ENCODE results near the gene DEPDC5. TPM values are rescaled to one million over a fixed set of nuclear protein-coding genes. Genes with fewer than 3 reads are reported as not detected.

Gene DEPDC5
- total and polyA plus RNA-seq, 2 donors (not counting 1 experiment from before 2014, with no cell fraction given): 35.5 to 124 TPM

- no peaks in the 10 kb centered on the region for H3K4me1 ChIP-seq (ENCODE audit: control insufficient read depth in 2 of 2, insufficient read depth in 2 of 2, low read length in 2 of 2)
- H3K4me3 ChIP-seq (ENCODE audit: control extremely low read depth in 1 of 5, extremely low read depth in 1 of 5, insufficient read depth in 1 of 5, low read depth in 2 of 5, low read length in 4 of 5): no peak overlapping the region
- TF ChIP-seq EZH2 (IDR thresholded peaks at IDR 0.05; ENCODE audit: borderline replicate concordance, insufficient read depth, low read depth, low read length, poor library complexity, severe bottlenecking): no peak
- no peak for TF ChIP-seq CTCF (IDR thresholded peaks at IDR 0.05)
- H3K9ac ChIP-seq (ENCODE audit: low read length): no peak overlapping the region
- peaks cover 7 to 75% of the 10 kb centered on the region in 2 experiments for H3K36me3 ChIP-seq (replicated peaks in 1 of 2; ENCODE audit: control extremely low read depth in 1 of 2, control insufficient read depth in 1 of 2, extremely low read depth in 1 of 2, insufficient read depth in 2 of 2, low read length in 1 of 2)
- no peak overlapping the region for H2AFZ ChIP-seq (ENCODE audit: insufficient read depth, low read depth, low read length, poor library complexity, severe bottlenecking)
- ChIA-PET POLR2A (no interaction called here), CTCF (no interaction called here)
- DNase-seq (no peak), ATAC-seq (ENCODE audit: low read depth) (no peak)
- no peak overlapping the region for H3K4me3 Mint-ChIP-seq
- H3K27me3 Mint-ChIP-seq: no peaks in the 10 kb centered on the region
- H3K27me3 ChIP-seq (replicated peaks in 1 of 4; ENCODE audit: control extremely low read depth in 1 of 4, control insufficient read depth in 3 of 4, insufficient read depth in 4 of 4, low read length in 3 of 4): no peaks in the 10 kb centered on the region
- H3K4me2 ChIP-seq (replicated peaks; ENCODE audit: low read depth, low read length, poor library complexity, severe bottlenecking): no peak overlapping the region
- no peaks in the 10 kb centered on the region for H3K9me3 ChIP-seq (ENCODE audit: control extremely low read depth in 1 of 3, control insufficient read depth in 2 of 3, insufficient read depth in 1 of 3, low read length in 2 of 3)
- no peak overlapping the region for H3K27ac ChIP-seq (ENCODE audit: low read length in 2 of 2)
- 93% methylated on average over 2 of the region's 2 CpGs for WGBS (ENCODE audit: insufficient coverage)
- H3K4me1 Mint-ChIP-seq: no peaks in the 10 kb centered on the region
- H3K9me3 Mint-ChIP-seq (ENCODE audit: insufficient read depth): no peaks in the 10 kb centered on the region
- intact Hi-C loops (cut with micrococcal nuclease): no loop called here
- no peaks in the 10 kb centered on the region for H4K20me1 ChIP-seq (ENCODE audit: control insufficient read depth, insufficient read depth, low read length, poor library complexity, severe bottlenecking)
- H3K27ac Mint-ChIP-seq: no peak overlapping the region
- no peaks in the 10 kb centered on the region for H3K79me2 ChIP-seq (ENCODE audit: control insufficient read depth, insufficient read depth, low read length)
These were observed 145.1 kb downstream of the DEPDC5 start for GRCh38 chr22:31898926-31899325.

GRCh38 chr22:31899669-31900068 is 145.8 kb downstream of the DEPDC5 start:
- Mint-ChIP-seq H3K27me3 (no peaks in the 10 kb centered on the region), H3K4me3 (no peak overlapping the region), H3K4me1 (no peaks in the 10 kb centered on the region), H3K27ac (no peak overlapping the region), H3K9me3 (ENCODE audit: insufficient read depth) (no peaks in the 10 kb centered on the region)
- Histone ChIP-seq H3K79me2 (ENCODE audit: control insufficient read depth, insufficient read depth, low read length) (no peaks in the 10 kb centered on the region), H2AFZ (ENCODE audit: insufficient read depth, low read depth, low read length, poor library complexity, severe bottlenecking) (no peak overlapping the region), H3K36me3 (replicated peaks in 1 of 2; ENCODE audit: control extremely low read depth in 1 of 2, control insufficient read depth in 1 of 2, extremely low read depth in 1 of 2, insufficient read depth in 2 of 2, low read length in 1 of 2) (peaks cover 7 to 75% of the 10 kb centered on the region in 2 experiments), H3K9me3 (ENCODE audit: control extremely low read depth in 1 of 3, control insufficient read depth in 2 of 3, insufficient read depth in 1 of 3, low read length in 2 of 3) (no peaks in the 10 kb centered on the region), H3K4me1 (ENCODE audit: control insufficient read depth in 2 of 2, insufficient read depth in 2 of 2, low read length in 2 of 2) (no peaks in the 10 kb centered on the region), H4K20me1 (ENCODE audit: control insufficient read depth, insufficient read depth, low read length, poor library complexity, severe bottlenecking) (no peaks in the 10 kb centered on the region), H3K27me3 (replicated peaks in 1 of 4; ENCODE audit: control extremely low read depth in 1 of 4, control insufficient read depth in 3 of 4, insufficient read depth in 4 of 4, low read length in 3 of 4) (no peaks in the 10 kb centered on the region), H3K4me3 (ENCODE audit: control extremely low read depth in 1 of 5, extremely low read depth in 1 of 5, insufficient read depth in 1 of 5, low read depth in 2 of 5, low read length in 4 of 5) (no peak overlapping the region), H3K27ac (ENCODE audit: low read length in 2 of 2) (no peak overlapping the region), H3K4me2 (replicated peaks; ENCODE audit: low read depth, low read length, poor library complexity, severe bottlenecking) (no peak overlapping the region), H3K9ac (ENCODE audit: low read length) (no peak overlapping the region)
- TF ChIP-seq EZH2 (IDR thresholded peaks at IDR 0.05; ENCODE audit: borderline replicate concordance, insufficient read depth, low read depth, low read length, poor library complexity, severe bottlenecking) (no peak), CTCF (IDR thresholded peaks at IDR 0.05) (no peak)
- intact Hi-C loops (cut with micrococcal nuclease): no loop called here
- 83% methylated on average over 1 of the region's 4 CpGs for WGBS (ENCODE audit: insufficient coverage)
- ChIA-PET POLR2A (no interaction called here), CTCF (no interaction called here)
- no peak for ATAC-seq (ENCODE audit: low read depth)
- DNase-seq: no peak

Data from B cell (primary cell).